ENCODE data around the gene SORCS2.

SORCS2 gene

DNA sequence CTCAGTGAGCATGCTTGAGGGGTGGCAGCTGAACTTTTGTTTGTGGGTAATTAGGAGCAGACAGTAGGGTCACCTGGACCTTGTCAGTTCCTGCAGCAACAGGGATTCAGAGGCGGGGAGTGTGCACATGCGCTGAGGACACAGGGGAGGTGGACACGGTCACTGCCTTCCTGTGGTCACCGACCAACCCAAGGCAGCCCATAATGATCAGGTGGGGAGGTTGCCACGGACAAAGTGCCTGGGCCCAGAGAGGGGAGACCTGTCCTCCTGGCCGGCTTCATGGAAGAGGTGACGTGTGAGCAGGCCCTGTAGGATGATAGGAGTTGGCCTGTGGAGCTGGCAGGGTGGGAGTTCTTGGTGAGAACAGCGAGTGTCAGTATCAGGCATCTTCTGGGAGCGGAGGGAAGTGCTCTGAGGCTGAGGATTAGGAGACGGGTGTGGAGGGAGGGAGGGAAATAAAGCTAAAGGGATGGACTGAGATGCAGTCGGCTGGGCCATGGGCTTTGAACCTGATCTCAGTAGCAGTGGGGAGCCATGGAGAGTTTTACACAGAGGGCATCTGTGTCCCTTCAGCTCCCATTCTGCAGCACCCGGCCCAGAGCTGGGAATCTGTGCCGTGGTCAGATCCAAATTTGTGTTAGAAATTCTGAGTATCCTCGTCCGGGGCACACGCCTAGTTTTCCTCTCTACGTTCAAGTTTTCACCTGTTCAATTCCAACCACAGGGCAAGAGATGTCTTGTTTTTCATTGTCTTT is 142.4 kb downstream of the SORCS2 start:
- no peak for DNase-seq (ENCODE audit: low read depth)
- TF ChIP-seq CTCF (conservative IDR thresholded peaks at IDR 0.05; ENCODE audit: low read depth, low read length): no peak
- no peak overlapping the region for H3K4me3 ChIP-seq (ENCODE audit: low read depth, low read length)

GRCh38 chr4:7335344-7336066 is 143.2 kb downstream of the SORCS2 start:
- no peak overlapping the region for H3K4me3 ChIP-seq (ENCODE audit: low read depth, low read length)
- peak; percentile 78 for TF ChIP-seq CTCF (conservative IDR thresholded peaks at IDR 0.05; ENCODE audit: low read depth, low read length)
- peak; percentile 27 for DNase-seq (ENCODE audit: low read depth)

DNA sequence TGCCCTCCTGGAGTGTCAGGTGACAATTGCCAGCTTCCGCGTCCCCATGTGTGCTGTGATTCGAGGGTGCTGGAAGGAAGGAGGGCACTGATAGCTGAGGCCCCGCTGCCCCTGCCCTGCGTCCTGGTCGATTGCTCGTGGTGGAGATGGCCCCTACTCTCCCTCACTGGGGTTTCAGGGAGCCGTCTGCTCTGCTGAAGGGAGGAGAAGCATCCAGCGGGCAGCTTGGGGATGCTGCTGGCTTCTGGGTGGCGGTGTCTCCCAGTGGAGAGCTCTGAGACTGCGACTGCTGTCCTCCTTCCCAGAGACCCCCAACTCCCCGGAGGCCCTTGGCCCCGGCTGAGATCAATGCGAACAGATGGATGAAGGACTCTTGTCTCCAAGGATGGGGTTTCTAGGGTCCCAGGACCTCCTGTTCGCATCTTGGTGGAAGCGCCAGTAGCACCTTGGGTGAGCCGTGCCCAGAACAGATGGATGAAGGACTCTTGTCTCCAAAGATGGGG is 143.8 kb downstream of the SORCS2 start:
- no peak for TF ChIP-seq CTCF (conservative IDR thresholded peaks at IDR 0.05; ENCODE audit: low read depth, low read length)
- no peak for DNase-seq (ENCODE audit: low read depth)

DNA sequence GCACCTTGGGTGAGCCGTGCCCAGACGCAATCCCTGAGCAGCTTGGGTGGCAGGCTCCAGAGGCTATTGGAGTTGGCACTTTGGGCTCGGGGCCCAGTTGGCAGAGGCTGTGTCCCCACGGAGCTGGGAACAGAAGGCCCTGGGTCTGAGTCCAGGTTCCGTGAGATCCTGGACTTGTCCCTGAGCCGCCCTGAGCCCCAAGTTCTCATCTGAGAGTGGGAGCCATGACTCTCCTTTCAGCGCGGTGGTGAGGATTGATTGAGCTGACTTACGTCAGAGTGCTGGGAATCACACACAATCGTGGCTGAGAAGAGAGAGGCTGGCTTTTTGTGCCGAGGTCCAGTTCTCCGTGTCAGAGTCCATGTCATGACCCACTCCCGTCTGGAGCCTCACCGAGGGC is 144.4 kb downstream of the SORCS2 start:
- no peak for TF ChIP-seq CTCF (conservative IDR thresholded peaks at IDR 0.05; ENCODE audit: low read depth, low read length)
- no peak overlapping the region for H3K4me3 ChIP-seq (ENCODE audit: low read depth, low read length)
- no peak for DNase-seq (ENCODE audit: low read depth)

More for the DNA sequence above, 143.8 kb downstream of the SORCS2 start:
- H3K4me3 ChIP-seq (ENCODE audit: low read depth, low read length): no peak overlapping the region

DNA sequence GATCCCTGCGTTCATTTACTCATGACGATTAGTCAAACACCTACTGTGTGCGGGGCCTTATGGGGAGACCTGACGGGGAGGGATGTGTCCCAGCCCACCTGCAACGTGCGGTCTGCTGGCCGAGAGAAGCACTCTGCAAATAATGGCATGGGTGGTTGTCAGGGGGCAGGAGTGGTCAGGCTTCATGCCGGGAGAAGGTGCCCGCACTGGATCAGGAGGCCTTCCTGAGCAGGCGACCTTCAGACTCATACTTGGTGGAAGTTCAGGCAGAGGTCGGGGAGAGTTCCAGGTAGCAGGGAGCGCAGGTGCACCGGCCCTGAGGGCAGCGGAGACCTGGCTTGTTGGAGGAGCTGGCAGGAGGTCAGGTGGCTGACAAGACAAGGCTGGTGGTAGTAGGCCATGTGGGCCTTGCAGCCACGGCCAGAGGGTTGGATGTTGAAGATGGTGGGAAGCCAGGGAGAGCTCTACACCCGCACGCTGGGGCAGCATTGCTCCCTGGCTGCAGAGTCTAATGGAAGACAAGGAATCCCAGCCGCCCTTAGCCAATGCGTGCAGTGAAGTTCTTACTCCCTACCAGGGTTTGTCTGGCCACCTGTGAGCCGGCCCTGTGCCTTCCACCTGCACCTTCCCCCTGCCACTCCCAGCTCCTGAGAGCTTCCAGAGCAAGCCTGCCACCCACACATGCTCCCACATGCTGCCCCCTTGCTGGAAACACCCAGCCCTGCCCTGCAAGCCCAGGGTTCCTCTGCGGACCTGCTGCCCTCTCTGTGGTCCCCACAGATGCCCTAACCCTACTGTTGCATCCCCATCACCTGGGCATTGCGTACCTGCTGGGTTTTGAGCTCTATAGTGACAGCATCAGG is 145.1 kb downstream of the SORCS2 start:
- no peak for TF ChIP-seq CTCF (conservative IDR thresholded peaks at IDR 0.05; ENCODE audit: low read depth, low read length)
- no peak for DNase-seq (ENCODE audit: low read depth)
- no peak overlapping the region for H3K4me3 ChIP-seq (ENCODE audit: low read depth, low read length)

- H3K4me3 ChIP-seq (ENCODE audit: low read depth, low read length): no peak overlapping the region
- DNase-seq (ENCODE audit: low read depth): no peak
- no peak for TF ChIP-seq CTCF (conservative IDR thresholded peaks at IDR 0.05; ENCODE audit: low read depth, low read length)
These were observed 145.7 kb downstream of the SORCS2 start for GRCh38 chr4:7338059-7338452.

Data from choroid plexus epithelial cell (primary cell).